ENCODE results near the gene CDHR3.

CDHR3 gene

GRCh38 chr7:106026101-106026500, 63.0 kb downstream of the CDHR3 start:
- H3K4me3 ChIP-seq (ENCODE audit: low read depth, low read length) = no peak overlapping the region
- in situ Hi-C loops (cut with HindIII; ENCODE audit: low sequenced_read_pairs) = no loop called here
- DNase-seq (ENCODE audit: low read depth, low spot score) = no peak
- TF ChIP-seq CTCF (IDR thresholded peaks at IDR 0.05; ENCODE audit: low read depth, low read length) = no peak

- H3K4me3 ChIP-seq (ENCODE audit: low read depth, low read length) = no peak overlapping the region
- DNase-seq (ENCODE audit: low read depth, low spot score) = no peak
- in situ Hi-C loops (cut with HindIII; ENCODE audit: low sequenced_read_pairs) = no loop called here
- TF ChIP-seq CTCF (IDR thresholded peaks at IDR 0.05; ENCODE audit: low read depth, low read length) = no peak
Measured at GRCh38 chr7:106029451-106029850, 66.4 kb downstream of the CDHR3 start.

GRCh38 chr7:106029941-106030340, 66.9 kb downstream of the CDHR3 start:
- DNase-seq (ENCODE audit: low read depth, low spot score) = no peak
- H3K4me3 ChIP-seq (ENCODE audit: low read depth, low read length) = no peak overlapping the region
- in situ Hi-C loops (cut with HindIII; ENCODE audit: low sequenced_read_pairs) = no loop called here
- TF ChIP-seq CTCF (IDR thresholded peaks at IDR 0.05; ENCODE audit: low read depth, low read length) = no peak

- no peak overlapping the region for H3K4me3 ChIP-seq (ENCODE audit: low read depth, low read length)
- no peak for TF ChIP-seq CTCF (IDR thresholded peaks at IDR 0.05; ENCODE audit: low read depth, low read length)
- in situ Hi-C loops (cut with HindIII; ENCODE audit: low sequenced_read_pairs) = no loop called here
- DNase-seq (ENCODE audit: low read depth, low spot score) = no peak
Measured at GRCh38 chr7:106031300-106032035, 68.4 kb downstream of the CDHR3 start.

GRCh38 chr7:106032295-106032694, 69.2 kb downstream of the CDHR3 start:
- H3K4me3 ChIP-seq (ENCODE audit: low read depth, low read length) = no peak overlapping the region
- DNase-seq (ENCODE audit: low read depth, low spot score) = no peak
- TF ChIP-seq CTCF (IDR thresholded peaks at IDR 0.05; ENCODE audit: low read depth, low read length) = no peak
- in situ Hi-C loops (cut with HindIII; ENCODE audit: low sequenced_read_pairs) = no loop called here

GRCh38 chr7:106033735-106034134, 70.7 kb downstream of the CDHR3 start:
- no peak overlapping the region for H3K4me3 ChIP-seq (ENCODE audit: low read depth, low read length)
- in situ Hi-C loops (cut with HindIII; ENCODE audit: low sequenced_read_pairs) = no loop called here
- TF ChIP-seq CTCF (IDR thresholded peaks at IDR 0.05; ENCODE audit: low read depth, low read length) = no peak
- DNase-seq (ENCODE audit: low read depth, low spot score) = no peak
